HCT116 (cell line): Measurements from ENCODE around the gene ZBTB5. TPM values are rescaled to one million over a fixed set of nuclear protein-coding genes. Genes with fewer than 3 reads are reported as not detected.

Experiments used
- ATAC-seq: fragments of 200-7000 bp; cut with Tn5 transposase; 2 replicates; pipeline ENCODE4 v1.9.1; 2020; ENCODE audit warnings: mild to moderate bottlenecking, moderate library complexity
- BruUV-seq: library from RNA; stranded (reverse); fragments of 400-500 nt; replicated peaks from 2 replicates; lab custom pipeline; 2021; lab: Mats Ljungman, UMichigan
- CTCF ChIA-PET: fragments of 300-600 bp; sonication (Branson Sonifier 250); formaldehyde crosslinking; loops from one replicate; lab custom pipeline; 2021; ENCODE audit warnings: antibody characterized with exemption; lab: Charles Lee
- POLR2A ChIA-PET: fragments of 300-600, 350-600 bp; sonication (Branson Sonifier 250); formaldehyde crosslinking; loops from one replicate; lab custom pipeline; 2021; ENCODE audit warnings: antibody characterized with exemption; lab: Charles Lee
- RAD21 ChIA-PET, 2 experiments: fragments of 300-600 bp; sonication (Branson Sonifier 250); formaldehyde crosslinking; loops; one replicate each; lab custom pipeline; 2023; ENCODE audit warnings: low total read pairs in 2 of 2; ENCODE audit not compliant: uncharacterized antibody in 2 of 2, unreplicated experiment in 2 of 2, low non-redundant PET in 1 of 2; lab: Charles Lee
- DNase-seq: peaks from one replicate; pipeline ENCODE4 v3.0.0-alpha.2; 2010; ENCODE audit warnings: low read depth, low spot score
- H2AFZ ChIP-seq: fragments of 200-600 bp; shearing (Covaris generic), sonication (generic); 2 replicates; pipeline ENCODE4 v1.6.1; 2017; ENCODE audit warnings: low read depth, mixed run types, mixed read lengths, antibody characterized with exemption, low read length; ENCODE audit not compliant: poor library complexity, severe bottlenecking
- H3K27ac ChIP-seq: 2 replicates; pipeline ENCODE4 v1.5.1; 2012; ENCODE audit warnings: low read depth, low read length
- H3K27me3 ChIP-seq: fragments of 200-600 bp; sonication (generic); 2 replicates; pipeline ENCODE4 v1.6.1; 2016; ENCODE audit warnings: mixed run types, low read length, mixed read lengths; ENCODE audit not compliant: insufficient read depth
- H3K36me3 ChIP-seq, 2 experiments: fragments of 200-500 bp in 1 of 2; fragments of 200-600 bp in 1 of 2; sonication (Bioruptor generic) in 1 of 2; sonication (generic) in 1 of 2; 2 replicates each; pipeline versions ENCODE4 v1.5.1 to v1.6.1; 2014 to 2016; ENCODE audit warnings: low read length in 2 of 2, inconsistent platforms in 1 of 2, mixed read lengths in 1 of 2, mixed run types in 1 of 2; ENCODE audit not compliant: insufficient read depth in 2 of 2, control insufficient read depth in 1 of 2
- H3K4me1 ChIP-seq, 2 experiments: fragments of 200-600 bp in 1 of 2; sonication (generic) in 1 of 2; 2 replicates each; pipeline versions ENCODE4 v1.5.1 to v1.6.1; 2012 to 2017; ENCODE audit warnings: low read length in 2 of 2, inconsistent platforms in 1 of 2, mild to moderate bottlenecking in 1 of 2, mixed read lengths in 1 of 2, mixed run types in 1 of 2, moderate library complexity in 1 of 2; ENCODE audit not compliant: insufficient read depth in 2 of 2, control insufficient read depth in 1 of 2
- H3K4me2 ChIP-seq: fragments of 200-600 bp; sonication (generic); 2 replicates; pipeline ENCODE4 v1.6.1; 2017; ENCODE audit warnings: mixed run types, low read length, mixed read lengths
- H3K4me3 ChIP-seq, 2 experiments: fragments of 200-600 bp in 1 of 2; sonication (generic) in 1 of 2; replicated peaks in 1 of 2; 2 replicates each; pipeline ENCODE4 v1.5.1; 2011 to 2016; ENCODE audit warnings: low read length in 2 of 2, control low read depth in 1 of 2, low read depth in 1 of 2, mild to moderate bottlenecking in 1 of 2, mixed read lengths in 1 of 2, mixed run types in 1 of 2
- H3K79me2 ChIP-seq: fragments of 200-600 bp; sonication (generic); 2 replicates; pipeline ENCODE4 v1.6.1; 2017; ENCODE audit warnings: mild to moderate bottlenecking, mixed run types, low read length, moderate library complexity, mixed read lengths; ENCODE audit not compliant: insufficient read depth
- H3K9ac ChIP-seq: fragments of 200-600 bp; sonication (generic); 2 replicates; pipeline ENCODE4 v1.6.1; 2016; ENCODE audit warnings: low read length, mixed read lengths
- H3K9me2 ChIP-seq: fragments of 200-600 bp; sonication (generic), shearing (Covaris generic); 2 replicates; pipeline ENCODE4 v1.6.1; 2017; ENCODE audit warnings: mixed run types, mild to moderate bottlenecking, moderate library complexity; ENCODE audit not compliant: insufficient read depth
- H3K9me3 ChIP-seq, 2 experiments: fragments of 200-500 bp in 1 of 2; fragments of 200-600 bp in 1 of 2; sonication (Bioruptor generic) in 1 of 2; sonication (generic) in 1 of 2; 2 replicates each; pipeline ENCODE4 v1.6.1; 2014 to 2017; ENCODE audit warnings: low read length in 2 of 2, mixed read lengths in 2 of 2, inconsistent platforms in 1 of 2, low read depth in 1 of 2, mild to moderate bottlenecking in 1 of 2, mixed run types in 1 of 2, moderate library complexity in 1 of 2; ENCODE audit not compliant: control insufficient read depth in 1 of 2, insufficient read depth in 1 of 2
- H4K20me1 ChIP-seq: fragments of 200-600 bp; sonication (generic), shearing (Covaris generic); 2 replicates; pipeline ENCODE4 v1.6.1; 2017; ENCODE audit warnings: mixed run types, mild to moderate bottlenecking, moderate library complexity; ENCODE audit not compliant: insufficient read depth
- CBX3 ChIP-seq: IDR thresholded peaks from 2 replicates; pipeline ENCODE4 v1.6.1; 2012; ENCODE audit warnings: low read depth
- CEBPB ChIP-seq: IDR thresholded peaks from 2 replicates; pipeline ENCODE4 v1.6.1; 2012; ENCODE audit warnings: low read depth
- EGR1 ChIP-seq: IDR thresholded peaks from 2 replicates; pipeline ENCODE4 v1.6.1; 2012; ENCODE audit warnings: low read depth
- ELF1 ChIP-seq: IDR thresholded peaks from 2 replicates; pipeline ENCODE4 v1.6.1; 2012; ENCODE audit warnings: low read depth, borderline replicate concordance
- EZH2 ChIP-seq: fragments of 200-600 bp; sonication (generic); IDR thresholded peaks from 2 replicates; pipeline ENCODE4 v1.6.1; 2017; ENCODE audit warnings: antibody characterized with exemption, mixed run types
- EZH2phosphoT487 ChIP-seq: fragments of 200-600 bp; IDR thresholded peaks from 2 replicates; pipeline ENCODE4 v1.6.1; 2018; ENCODE audit warnings: antibody characterized with exemption, borderline replicate concordance
- JUND ChIP-seq: IDR thresholded peaks from 2 replicates; pipeline ENCODE4 v1.6.1; 2012
- POLR2A ChIP-seq: IDR thresholded peaks from 2 replicates; pipeline ENCODE4 v1.7.0; 2011; ENCODE audit warnings: borderline replicate concordance; ENCODE audit not compliant: insufficient read depth, insufficient read length; ENCODE audit errors: extremely low read depth
- POLR2AphosphoS5 ChIP-seq: IDR thresholded peaks from 2 replicates; pipeline ENCODE4 v1.6.1; 2011; ENCODE audit warnings: mild to moderate bottlenecking, low read depth, low read length, moderate library complexity
- RAD21 ChIP-seq: IDR thresholded peaks from 2 replicates; pipeline ENCODE4 v1.6.1; 2012; ENCODE audit warnings: low read depth, mild to moderate bottlenecking
- SIN3A ChIP-seq: IDR thresholded peaks from 2 replicates; pipeline ENCODE4 v1.6.1; 2012; ENCODE audit warnings: low read depth
- TCF7L2 ChIP-seq: IDR thresholded peaks from 2 replicates; pipeline ENCODE4 v1.7.0; 2011; ENCODE audit warnings: borderline replicate concordance, inconsistent platforms; ENCODE audit not compliant: insufficient read depth, insufficient read length; ENCODE audit errors: extremely low read depth
- YY1 ChIP-seq: IDR thresholded peaks from 2 replicates; pipeline ENCODE4 v1.6.1; 2011; ENCODE audit warnings: low read length, low read depth, moderate library complexity, mild to moderate bottlenecking; ENCODE audit not compliant: insufficient replicate concordance; ENCODE audit errors: extremely low read depth
- ZBTB33 ChIP-seq: IDR thresholded peaks from 2 replicates; pipeline ENCODE4 v1.6.1; 2011; ENCODE audit warnings: mild to moderate bottlenecking, low read length, moderate library complexity; ENCODE audit not compliant: insufficient replicate concordance; ENCODE audit errors: extremely low read depth
- ZNF274 ChIP-seq: fragments of 200-500 bp; sonication (Bioruptor generic); IDR thresholded peaks from 2 replicates; pipeline ENCODE4 v1.6.1; 2014; ENCODE audit warnings: mild to moderate bottlenecking, low read depth, low read length, inconsistent platforms
- intact Hi-C: fragments of 100-400 bp; cut with micrococcal nuclease; formaldehyde crosslinking; loops from 2 replicates; pipeline ENCODE4 v1.10.0; 2022
- total RNA-seq: library from RNA; stranded (reverse); gene quantifications from one replicate; pipeline ENCODE4 v1.2.1, GENCODE V29; 2021; ENCODE audit not compliant: unreplicated experiment
- TF ChIP-seq, protein P1 (sequence below): IDR thresholded peaks from 2 replicates; pipeline ENCODE4 v1.6.1; 2012
- TF ChIP-seq, protein P2 (sequence below): IDR thresholded peaks from 2 replicates; pipeline ENCODE4 v1.6.1; 2012

Gene ZBTB5
- total RNA-seq, 1 experiment from 2014 or later = 22.3 TPM

DNA sequence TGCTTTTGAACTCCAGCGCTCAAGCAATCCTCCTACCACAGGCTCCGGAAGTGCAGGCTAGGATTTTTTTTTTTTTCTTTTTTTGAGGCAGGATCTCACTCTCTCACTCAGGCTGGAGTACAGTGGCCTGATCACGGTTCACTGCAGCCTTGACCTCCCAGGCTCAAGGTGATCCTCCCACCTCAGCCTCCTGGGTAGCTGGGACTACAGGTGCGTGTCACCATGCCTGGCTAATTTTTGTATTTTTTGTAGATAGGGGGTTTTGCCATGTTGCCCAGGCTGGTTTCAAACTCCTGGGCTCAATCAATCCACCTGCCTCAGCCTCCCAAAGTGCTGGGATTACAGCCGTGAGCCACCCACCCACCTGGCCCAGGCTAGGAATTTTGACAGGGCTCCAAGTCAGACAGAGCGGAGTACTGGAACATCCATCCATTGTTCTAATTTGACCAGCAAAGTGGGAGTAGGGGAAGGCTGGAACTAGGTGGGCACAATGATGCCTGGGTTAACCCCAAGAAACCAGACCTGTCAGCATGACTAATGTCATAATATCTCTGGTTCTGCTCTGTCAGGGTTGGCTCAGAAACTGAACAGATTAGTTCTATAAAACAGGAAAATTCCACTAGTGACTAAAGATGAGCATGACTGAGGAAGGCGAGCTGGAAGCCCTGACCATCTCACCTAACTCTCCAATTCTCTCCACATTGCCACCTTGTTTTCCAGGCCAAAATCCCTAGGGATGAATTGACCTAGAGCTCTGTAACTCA lies 9.2 kb downstream of the ZBTB5 start:
- H3K27ac ChIP-seq = no peak overlapping the region
- H3K9me2 ChIP-seq = no peaks in the 10 kb centered on the region
- peaks cover 0 to 3% of the 10 kb centered on the region in 2 experiments; a peak in 1 of 4 replicates for H3K36me3 ChIP-seq
- BruUV-seq = no TSS peak
- H2AFZ ChIP-seq = no peak overlapping the region
- no peak overlapping the region for H3K4me3 ChIP-seq
- no peak for DNase-seq
- peaks cover 28% of the 10 kb centered on the region; the same call in 1 of the 2 replicates for H4K20me1 ChIP-seq
- H3K9me3 ChIP-seq = no peaks in the 10 kb centered on the region
- no peak overlapping the region for H3K4me2 ChIP-seq
- intact Hi-C loops = no loop called here
- POLR2A ChIA-PET = interaction anchor here (0.6 to 1.9 kb wide), 2 partner anchors 9 to 33 kb away, joined by 3 to 5 read pairs; partner anchors contain the start of gene ZBTB5
- H3K27me3 ChIP-seq = no peaks in the 10 kb centered on the region
- CTCF ChIA-PET = no interaction called here
- RAD21 ChIA-PET = no interaction called here
- TF ChIP-seq, protein P1, sequence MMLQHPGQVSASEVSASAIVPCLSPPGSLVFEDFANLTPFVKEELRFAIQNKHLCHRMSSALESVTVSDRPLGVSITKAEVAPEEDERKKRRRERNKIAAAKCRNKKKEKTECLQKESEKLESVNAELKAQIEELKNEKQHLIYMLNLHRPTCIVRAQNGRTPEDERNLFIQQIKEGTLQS = no peak
- TF ChIP-seq SIN3A = no peak
- no peak for TF ChIP-seq JUND
- no peak for TF ChIP-seq ELF1
- no peak for TF ChIP-seq YY1
- TF ChIP-seq CBX3 = no peak
- no peak for ATAC-seq
- peaks cover 11 to 42% of the 10 kb centered on the region in 2 experiments for H3K4me1 ChIP-seq
- no peak overlapping the region for H3K9ac ChIP-seq
- H3K79me2 ChIP-seq = peaks cover 99% of the 10 kb centered on the region

GRCh38 chr9:37454238-37454637 lies 11.0 kb downstream of the ZBTB5 start:
- H3K36me3 ChIP-seq = peaks cover 0 to 14% of the 10 kb centered on the region in 2 experiments; a peak in 1 of 4 replicates
- no peak overlapping the region for H3K27ac ChIP-seq
- ChIA-PET RAD21 (no interaction called here), POLR2A (interaction anchor here (1.9 kb wide), 1 partner anchor 11 kb away, joined by 5 read pairs; the partner anchor contains the start of gene ZBTB5)
- H3K4me3 ChIP-seq = no peak overlapping the region
- no peaks in the 10 kb centered on the region for H3K27me3 ChIP-seq
- no TSS peak for BruUV-seq
- peaks cover 100% of the 10 kb centered on the region for H3K79me2 ChIP-seq
- no peak for TF ChIP-seq RAD21
- TF ChIP-seq, protein P2, sequence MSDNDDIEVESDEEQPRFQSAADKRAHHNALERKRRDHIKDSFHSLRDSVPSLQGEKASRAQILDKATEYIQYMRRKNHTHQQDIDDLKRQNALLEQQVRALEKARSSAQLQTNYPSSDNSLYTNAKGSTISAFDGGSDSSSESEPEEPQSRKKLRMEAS = no peak
- no peak for TF ChIP-seq JUND
- TF ChIP-seq EZH2phosphoT487 = no peak
- TF ChIP-seq CBX3 = no peak
- no peak for TF ChIP-seq SIN3A
- TF ChIP-seq EZH2 = no peak
- TF ChIP-seq EGR1 = no peak
- TF ChIP-seq TCF7L2 = no peak
- TF ChIP-seq CEBPB = no peak
- TF ChIP-seq POLR2A = no peak
- no peak for TF ChIP-seq POLR2AphosphoS5
- no peak for TF ChIP-seq ZBTB33
- TF ChIP-seq, protein P1 = no peak
- no peak for TF ChIP-seq ZNF274
- TF ChIP-seq, all 23 proteins: peak for 0
- peaks cover 34% of the 10 kb centered on the region for H4K20me1 ChIP-seq
- H3K4me1 ChIP-seq = peaks cover 11 to 42% of the 10 kb centered on the region in 2 experiments
- ATAC-seq (no peak), DNase-seq (no peak)
- CTCF ChIA-PET = no interaction called here
- H3K9ac ChIP-seq = no peak overlapping the region
- no peaks in the 10 kb centered on the region for H3K9me2 ChIP-seq
- no peaks in the 10 kb centered on the region for H3K9me3 ChIP-seq
- no peak overlapping the region for H2AFZ ChIP-seq
- intact Hi-C loops = no loop called here
- no peak overlapping the region for H3K4me2 ChIP-seq
